Type B pancreatic cell (in vitro differentiated cells): ENCODE results near the gene FAM228B. TPM values are rescaled to one million over a fixed set of nuclear protein-coding genes. Genes with fewer than 3 reads are reported as not detected.

ENCODE experiments used
- DNase-seq: peaks from one replicate; pipeline ENCODE4 v3.0.0; 2021; ENCODE audit warnings: mixed read lengths; ENCODE audit not compliant: unreplicated experiment; ENCODE audit errors: extremely low spot score
- H3K27ac Mint-ChIP-seq: 2 replicates; pipeline ENCODE4 v1.8.0; 2021; ENCODE audit warnings: mild to moderate bottlenecking, mixed read lengths
- H3K27me3 Mint-ChIP-seq: 2 replicates; pipeline ENCODE4 v1.8.0; 2021; ENCODE audit warnings: mixed read lengths
- H3K36me3 Mint-ChIP-seq: 2 replicates; pipeline ENCODE4 v1.8.0; 2021; ENCODE audit warnings: mixed read lengths
- H3K4me1 Mint-ChIP-seq: one replicate; pipeline ENCODE4 v1.8.0; 2021; ENCODE audit warnings: mixed read lengths; ENCODE audit not compliant: unreplicated experiment
- H3K4me3 Mint-ChIP-seq: 2 replicates; pipeline ENCODE4 v1.8.0; 2021; ENCODE audit warnings: mild to moderate bottlenecking, mixed read lengths
- H3K9me3 Mint-ChIP-seq: 2 replicates; pipeline ENCODE4 v1.8.0; 2021; ENCODE audit warnings: mixed read lengths
- total RNA-seq: library from RNA; stranded (reverse); gene quantifications from 2 replicates; pipeline ENCODE4 v1.2.1, GENCODE V29; 2021; ENCODE audit warnings: low replicate concordance
- TF ChIP-seq, protein P1 (sequence below): fragments of 200-600 bp; sonication (generic); conservative IDR thresholded peaks from 2 replicates; pipeline ENCODE4 v1.5.0; 2021; ENCODE audit warnings: antibody characterized with exemption, mild to moderate bottlenecking

FAM228B gene
- total RNA-seq, 1 donor from 2014 or later = 20.4 TPM

DNA sequence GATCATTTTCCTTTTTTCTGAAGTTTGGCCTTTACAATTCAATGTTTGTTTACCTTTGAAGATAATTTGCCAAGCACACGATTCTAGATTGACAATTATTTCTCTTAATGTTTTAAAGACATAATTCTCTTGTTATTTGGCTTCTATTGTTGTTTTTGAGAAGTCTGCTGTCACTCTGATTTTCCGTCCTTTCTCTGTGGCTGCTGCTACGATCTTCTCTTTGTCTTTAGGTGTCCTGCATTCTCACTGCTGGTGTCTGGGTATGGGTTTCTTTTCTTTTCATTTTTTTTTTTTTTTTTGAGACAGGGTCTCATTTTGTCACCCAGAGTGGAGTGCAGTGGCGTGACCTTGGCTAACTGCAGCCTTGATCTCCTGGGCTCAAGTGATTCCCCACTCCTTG is 36.4 kb downstream of the FAM228B start:
- no peaks in the 10 kb centered on the region for H3K4me1 Mint-ChIP-seq
- no peak for DNase-seq
- H3K36me3 Mint-ChIP-seq = peaks cover 18% of the 10 kb centered on the region
- TF ChIP-seq, protein P1, sequence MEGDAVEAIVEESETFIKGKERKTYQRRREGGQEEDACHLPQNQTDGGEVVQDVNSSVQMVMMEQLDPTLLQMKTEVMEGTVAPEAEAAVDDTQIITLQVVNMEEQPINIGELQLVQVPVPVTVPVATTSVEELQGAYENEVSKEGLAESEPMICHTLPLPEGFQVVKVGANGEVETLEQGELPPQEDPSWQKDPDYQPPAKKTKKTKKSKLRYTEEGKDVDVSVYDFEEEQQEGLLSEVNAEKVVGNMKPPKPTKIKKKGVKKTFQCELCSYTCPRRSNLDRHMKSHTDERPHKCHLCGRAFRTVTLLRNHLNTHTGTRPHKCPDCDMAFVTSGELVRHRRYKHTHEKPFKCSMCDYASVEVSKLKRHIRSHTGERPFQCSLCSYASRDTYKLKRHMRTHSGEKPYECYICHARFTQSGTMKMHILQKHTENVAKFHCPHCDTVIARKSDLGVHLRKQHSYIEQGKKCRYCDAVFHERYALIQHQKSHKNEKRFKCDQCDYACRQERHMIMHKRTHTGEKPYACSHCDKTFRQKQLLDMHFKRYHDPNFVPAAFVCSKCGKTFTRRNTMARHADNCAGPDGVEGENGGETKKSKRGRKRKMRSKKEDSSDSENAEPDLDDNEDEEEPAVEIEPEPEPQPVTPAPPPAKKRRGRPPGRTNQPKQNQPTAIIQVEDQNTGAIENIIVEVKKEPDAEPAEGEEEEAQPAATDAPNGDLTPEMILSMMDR = no peak
- H3K27me3 Mint-ChIP-seq = no peaks in the 10 kb centered on the region
- H3K4me3 Mint-ChIP-seq = no peak overlapping the region
- H3K27ac Mint-ChIP-seq = no peak overlapping the region
- H3K9me3 Mint-ChIP-seq = no peaks in the 10 kb centered on the region

- TF ChIP-seq, protein P1 = no peak
- Mint-ChIP-seq H3K4me1 (no peaks in the 10 kb centered on the region), H3K27ac (no peak overlapping the region), H3K27me3 (no peaks in the 10 kb centered on the region), H3K36me3 (peaks cover 18% of the 10 kb centered on the region), H3K4me3 (no peak overlapping the region), H3K9me3 (no peaks in the 10 kb centered on the region)
- no peak for DNase-seq
Observed at GRCh38 chr2:24160761-24161160, 37.5 kb downstream of the FAM228B start.

GRCh38 chr2:24162494-24162893 is 39.2 kb downstream of the FAM228B start:
- no peak for DNase-seq
- TF ChIP-seq, protein P1 = no peak
- Mint-ChIP-seq H3K9me3 (no peaks in the 10 kb centered on the region), H3K27me3 (no peaks in the 10 kb centered on the region), H3K27ac (no peak overlapping the region), H3K4me3 (no peak overlapping the region), H3K4me1 (no peaks in the 10 kb centered on the region), H3K36me3 (peaks cover 14% of the 10 kb centered on the region)

- TF ChIP-seq, protein P1 = no peak
- Mint-ChIP-seq H3K27me3 (no peaks in the 10 kb centered on the region), H3K4me1 (no peaks in the 10 kb centered on the region), H3K9me3 (no peaks in the 10 kb centered on the region), H3K36me3 (peaks cover 15% of the 10 kb centered on the region), H3K4me3 (no peak overlapping the region), H3K27ac (no peak overlapping the region)
- DNase-seq = no peak
Observed at GRCh38 chr2:24163186-24163585, 39.9 kb downstream of the FAM228B start.

GRCh38 chr2:24163601-24164000 is 40.3 kb downstream of the FAM228B start:
- TF ChIP-seq, protein P1 = no peak
- no peaks in the 10 kb centered on the region for H3K9me3 Mint-ChIP-seq
- no peaks in the 10 kb centered on the region for H3K4me1 Mint-ChIP-seq
- H3K4me3 Mint-ChIP-seq = no peak overlapping the region
- no peak for DNase-seq
- H3K27me3 Mint-ChIP-seq = no peaks in the 10 kb centered on the region
- H3K27ac Mint-ChIP-seq = no peak overlapping the region
- H3K36me3 Mint-ChIP-seq = peaks cover 16% of the 10 kb centered on the region

DNA sequence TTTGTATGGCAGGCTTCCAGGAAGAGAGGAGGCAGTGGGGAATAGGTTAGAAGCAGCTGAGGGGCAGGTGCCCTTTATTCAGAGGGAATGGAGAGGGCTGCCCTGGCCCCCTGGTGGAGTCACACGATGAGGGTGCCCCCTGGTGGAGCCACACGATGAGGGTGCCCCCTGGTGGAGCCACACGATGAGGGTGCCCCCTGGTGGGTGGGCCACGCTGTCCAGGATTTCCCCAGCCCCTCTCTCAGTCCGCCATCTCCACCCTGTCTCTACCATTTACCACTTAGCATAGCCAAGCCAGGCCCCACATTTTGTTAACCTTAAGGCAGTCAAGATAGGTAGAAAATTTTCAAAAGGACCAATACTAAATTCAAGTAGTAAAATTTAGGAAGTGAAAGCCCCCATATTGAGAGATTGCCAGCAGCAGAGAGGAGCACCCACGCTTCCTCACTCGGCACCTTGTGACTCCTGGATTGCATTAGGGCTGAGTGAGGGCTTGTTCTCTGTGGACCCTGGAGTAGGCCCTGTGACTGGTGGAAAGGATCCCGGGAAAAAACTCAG is 41.2 kb downstream of the FAM228B start:
- no peaks in the 10 kb centered on the region for H3K4me1 Mint-ChIP-seq
- H3K36me3 Mint-ChIP-seq = peaks cover 12% of the 10 kb centered on the region
- TF ChIP-seq, protein P1 = peak; percentile 57
- H3K27me3 Mint-ChIP-seq = no peaks in the 10 kb centered on the region
- no peak for DNase-seq
- H3K9me3 Mint-ChIP-seq = no peaks in the 10 kb centered on the region
- no peak overlapping the region for H3K27ac Mint-ChIP-seq
- H3K4me3 Mint-ChIP-seq = no peak overlapping the region
